ENCODE measurements around the gene RANGAP1.
"Not testable (repeated sequence)": the region's sequence is repeated elsewhere in the genome, so short reads cannot be mapped to it uniquely, and the experiment has no call there.

RANGAP1 gene

GRCh38 chr22:41300661-41301060 is 14.7 kb upstream of the RANGAP1 start:
- no peak for DNase-seq

GRCh38 chr22:41296826-41297667 is 11.1 kb upstream of the RANGAP1 start:
- no peak for DNase-seq

GRCh38 chr22:41294816-41295215 is 8.8 kb upstream of the RANGAP1 start:
- DNase-seq: not testable (repeated sequence)

- DNase-seq: no peak
Measured at GRCh38 chr22:41290262-41291221, 4.6 kb upstream of the RANGAP1 start.

- no peak for DNase-seq
Measured at GRCh38 chr22:41289671-41290070, 3.7 kb upstream of the RANGAP1 start.

GRCh38 chr22:41288245-41288946 is 2.4 kb upstream of the RANGAP1 start:
- no peak for DNase-seq

- no peak for DNase-seq
Measured at GRCh38 chr22:41286639-41287091, 678 bp upstream of the RANGAP1 start.

- peak; percentile 83 for DNase-seq
Measured at GRCh38 chr22:41285441-41285819, 557 bp downstream of the RANGAP1 start.

- DNase-seq: no peak
Measured at GRCh38 chr22:41284465-41284864, 1.5 kb downstream of the RANGAP1 start.

- DNase-seq: no peak
Measured at GRCh38 chr22:41280854-41281253, 5.1 kb downstream of the RANGAP1 start.

- DNase-seq: no peak
Measured at GRCh38 chr22:41280065-41280464, 5.9 kb downstream of the RANGAP1 start.

- DNase-seq: no peak
Measured at GRCh38 chr22:41274856-41275255, 11.1 kb downstream of the RANGAP1 start.

- no peak for DNase-seq
Measured at GRCh38 chr22:41273128-41273527, 12.9 kb downstream of the RANGAP1 start.

GRCh38 chr22:41271787-41272186 is 14.2 kb downstream of the RANGAP1 start:
- DNase-seq: no peak

- no peak for DNase-seq
Measured at GRCh38 chr22:41267958-41268357, 18.0 kb downstream of the RANGAP1 start.

GRCh38 chr22:41264408-41264941 is 21.5 kb downstream of the RANGAP1 start:
- no peak for DNase-seq

GRCh38 chr22:41263704-41264103 is 22.3 kb downstream of the RANGAP1 start:
- no peak for DNase-seq

GRCh38 chr22:41262250-41262765 is 23.7 kb downstream of the RANGAP1 start:
- DNase-seq: no peak

- DNase-seq: no peak
Measured at GRCh38 chr22:41261541-41262249, 24.3 kb downstream of the RANGAP1 start.

- DNase-seq: no peak
Measured at GRCh38 chr22:41260871-41261270, 25.1 kb downstream of the RANGAP1 start.

GRCh38 chr22:41259756-41260155 is 26.2 kb downstream of the RANGAP1 start:
- not testable (repeated sequence) for DNase-seq

- DNase-seq: no peak
Measured at GRCh38 chr22:41257696-41258095, 28.3 kb downstream of the RANGAP1 start.

Data from activated gamma-delta T cell (primary cell).